Neural progenitor cell (in vitro differentiated cells): ENCODE data around the gene MAPK13.

Experiments
- EZH2 ChIP-seq: fragments of 200-600 bp; sonication (generic); IDR thresholded peaks from 2 replicates; pipeline ENCODE4 v1.6.1; 2017; ENCODE audit warnings: antibody characterized with exemption, mild to moderate bottlenecking, moderate library complexity
- EZH2phosphoT487 ChIP-seq: fragments of 200-600 bp; sonication (generic); IDR thresholded peaks from 2 replicates; pipeline ENCODE4 v1.6.1; 2017; ENCODE audit warnings: antibody characterized with exemption
- TF ChIP-seq, protein P1 (sequence below): fragments of 200-600 bp; sonication (generic); IDR thresholded peaks from 2 replicates; pipeline ENCODE4 v1.5.1; 2017; ENCODE audit warnings: antibody characterized with exemption, mild to moderate bottlenecking

DNA sequence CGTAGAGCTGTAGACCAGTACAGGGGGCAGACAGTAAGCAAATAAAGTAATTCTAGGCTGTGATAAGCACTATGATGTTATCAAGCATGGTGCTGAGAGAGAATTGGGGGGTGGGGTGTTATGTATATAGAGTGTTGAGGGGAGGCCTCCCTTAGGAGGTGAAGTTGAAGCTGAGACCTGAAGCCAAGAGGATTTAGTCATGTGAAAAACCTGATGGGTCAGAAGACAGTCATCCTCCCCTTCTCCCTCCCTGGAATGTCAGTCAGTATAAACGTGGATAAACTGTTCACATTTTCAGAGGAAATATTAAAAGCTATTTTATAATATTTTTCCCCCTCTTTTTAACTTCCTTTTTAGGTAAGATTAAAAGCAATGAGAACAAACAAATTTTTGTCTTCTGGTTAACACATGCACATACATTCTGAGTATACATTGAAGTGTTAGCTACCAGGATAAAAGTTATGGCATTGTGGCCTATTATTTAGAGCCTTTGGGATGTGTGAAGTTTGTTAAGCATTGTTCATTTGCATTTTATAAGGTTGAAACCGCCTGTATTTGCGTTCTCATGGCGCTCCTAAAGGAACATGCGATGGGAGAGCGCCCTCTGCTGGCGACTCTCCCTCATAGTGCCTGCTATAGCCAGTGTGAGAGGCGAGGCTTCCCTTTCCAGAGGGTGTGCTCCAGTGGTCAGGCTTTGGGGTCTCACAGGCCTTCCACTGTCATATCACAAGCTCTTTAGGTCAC is 35.4 kb upstream of the MAPK13 start:
- TF ChIP-seq, protein P1, sequence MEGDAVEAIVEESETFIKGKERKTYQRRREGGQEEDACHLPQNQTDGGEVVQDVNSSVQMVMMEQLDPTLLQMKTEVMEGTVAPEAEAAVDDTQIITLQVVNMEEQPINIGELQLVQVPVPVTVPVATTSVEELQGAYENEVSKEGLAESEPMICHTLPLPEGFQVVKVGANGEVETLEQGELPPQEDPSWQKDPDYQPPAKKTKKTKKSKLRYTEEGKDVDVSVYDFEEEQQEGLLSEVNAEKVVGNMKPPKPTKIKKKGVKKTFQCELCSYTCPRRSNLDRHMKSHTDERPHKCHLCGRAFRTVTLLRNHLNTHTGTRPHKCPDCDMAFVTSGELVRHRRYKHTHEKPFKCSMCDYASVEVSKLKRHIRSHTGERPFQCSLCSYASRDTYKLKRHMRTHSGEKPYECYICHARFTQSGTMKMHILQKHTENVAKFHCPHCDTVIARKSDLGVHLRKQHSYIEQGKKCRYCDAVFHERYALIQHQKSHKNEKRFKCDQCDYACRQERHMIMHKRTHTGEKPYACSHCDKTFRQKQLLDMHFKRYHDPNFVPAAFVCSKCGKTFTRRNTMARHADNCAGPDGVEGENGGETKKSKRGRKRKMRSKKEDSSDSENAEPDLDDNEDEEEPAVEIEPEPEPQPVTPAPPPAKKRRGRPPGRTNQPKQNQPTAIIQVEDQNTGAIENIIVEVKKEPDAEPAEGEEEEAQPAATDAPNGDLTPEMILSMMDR: peak; percentile 100
- TF ChIP-seq EZH2phosphoT487 (no peak), EZH2 (no peak)
